DMS153 treated with DMSO at 0.1 percent for 48 hours (cell line): Measurements from ENCODE around the gene DNAJC4.

Experiments
- DNase-seq: peaks from one replicate; lab custom pipeline; 2025; ENCODE audit not compliant: unreplicated experiment; lab: John Stamatoyannopoulos, UW

The DNAJC4 gene

DNA sequence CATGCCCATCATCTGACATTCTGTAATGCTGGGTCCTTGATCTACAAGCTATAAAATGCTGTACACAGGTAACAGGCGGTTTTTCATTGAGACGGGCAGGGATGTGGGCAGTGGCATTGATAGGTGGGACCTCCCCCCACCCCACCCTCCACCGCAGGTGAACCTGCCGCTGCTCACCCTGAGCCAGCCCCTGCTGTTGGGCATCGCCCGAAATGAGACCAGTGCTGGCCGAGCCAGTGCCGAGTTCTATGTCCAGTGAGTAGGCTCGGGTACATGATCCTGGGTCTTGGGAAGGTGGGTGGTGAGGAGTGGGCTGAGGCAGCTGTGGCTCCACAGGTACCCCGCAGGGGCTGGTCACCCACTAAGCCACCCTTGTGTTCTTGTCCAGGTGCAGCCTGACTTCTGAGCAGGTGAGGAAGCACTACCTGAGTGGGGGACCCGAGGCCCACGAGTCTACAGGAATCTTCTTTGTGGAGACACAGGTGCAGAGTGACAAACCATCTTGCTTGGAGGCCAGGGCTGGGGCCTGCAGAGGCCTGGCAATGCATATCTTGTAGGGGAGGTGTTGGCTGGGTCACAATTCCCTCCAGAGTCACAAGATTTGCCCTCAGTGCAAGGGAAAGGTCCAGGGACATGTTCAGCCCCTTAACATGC lies 1.1 kb upstream of the DNAJC4 start:
- no peak for DNase-seq

DNA sequence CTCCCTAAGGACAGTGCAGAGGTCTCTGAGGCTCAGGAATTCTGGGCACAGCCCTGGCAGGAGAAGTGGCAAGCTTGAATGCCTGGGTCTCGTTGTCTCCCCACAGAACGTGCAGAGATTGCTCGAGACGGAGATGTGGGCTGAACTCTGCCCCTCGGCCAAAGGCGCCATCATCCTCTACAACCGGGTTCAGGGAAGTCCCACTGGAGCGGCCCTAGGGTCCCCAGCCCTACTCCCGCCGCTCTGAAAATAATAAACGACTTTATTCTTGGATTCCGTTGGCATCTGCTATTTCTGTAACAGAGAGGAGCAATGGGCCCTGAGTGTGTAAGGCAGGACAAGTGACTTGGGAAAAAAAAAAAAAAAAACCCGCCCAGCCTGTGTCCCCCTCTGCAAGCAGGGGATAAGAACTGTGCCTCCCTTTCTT lies 591 bp upstream of the DNAJC4 start:
- no peak for DNase-seq

DNA sequence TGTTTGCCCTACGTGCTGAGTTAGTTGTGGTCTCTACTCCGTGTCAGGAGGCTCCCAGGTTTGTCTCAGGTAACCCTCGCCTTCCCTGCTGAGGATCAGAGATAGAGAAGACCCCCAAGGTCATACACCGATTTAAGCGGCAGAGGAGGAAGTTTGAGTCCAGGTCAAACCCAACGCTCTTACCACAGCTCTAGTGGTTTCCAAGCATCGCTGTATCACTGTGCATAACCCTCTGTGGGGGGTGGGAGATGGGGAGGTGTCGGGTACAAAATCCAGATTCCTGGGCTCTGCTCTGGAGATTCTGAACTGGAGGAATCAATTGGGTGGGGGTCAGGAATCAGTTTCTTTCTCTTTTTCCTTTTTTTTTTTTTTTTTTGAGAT lies 627 bp downstream of the DNAJC4 start:
- DNase-seq: no peak

DNA sequence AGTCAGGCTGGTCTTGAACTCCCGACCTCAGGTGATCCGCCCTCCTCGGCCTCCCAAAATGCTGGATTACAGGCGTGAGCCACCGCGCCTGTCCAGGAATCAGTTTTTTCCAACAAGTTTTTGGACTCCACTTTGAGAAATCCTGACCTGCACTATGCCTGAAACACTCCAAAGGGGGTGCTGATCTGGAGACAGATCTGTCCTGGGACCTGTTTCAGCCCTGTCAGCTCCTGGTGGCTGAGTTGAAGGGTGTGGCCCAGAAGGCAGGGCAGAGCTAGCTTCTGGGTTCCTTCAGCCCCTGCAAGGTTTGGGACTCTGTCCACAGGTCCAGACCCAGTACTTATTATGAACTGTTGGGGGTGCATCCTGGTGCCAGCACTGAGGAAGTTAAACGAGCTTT lies 1.2 kb downstream of the DNAJC4 start:
- DNase-seq: no peak

DNA sequence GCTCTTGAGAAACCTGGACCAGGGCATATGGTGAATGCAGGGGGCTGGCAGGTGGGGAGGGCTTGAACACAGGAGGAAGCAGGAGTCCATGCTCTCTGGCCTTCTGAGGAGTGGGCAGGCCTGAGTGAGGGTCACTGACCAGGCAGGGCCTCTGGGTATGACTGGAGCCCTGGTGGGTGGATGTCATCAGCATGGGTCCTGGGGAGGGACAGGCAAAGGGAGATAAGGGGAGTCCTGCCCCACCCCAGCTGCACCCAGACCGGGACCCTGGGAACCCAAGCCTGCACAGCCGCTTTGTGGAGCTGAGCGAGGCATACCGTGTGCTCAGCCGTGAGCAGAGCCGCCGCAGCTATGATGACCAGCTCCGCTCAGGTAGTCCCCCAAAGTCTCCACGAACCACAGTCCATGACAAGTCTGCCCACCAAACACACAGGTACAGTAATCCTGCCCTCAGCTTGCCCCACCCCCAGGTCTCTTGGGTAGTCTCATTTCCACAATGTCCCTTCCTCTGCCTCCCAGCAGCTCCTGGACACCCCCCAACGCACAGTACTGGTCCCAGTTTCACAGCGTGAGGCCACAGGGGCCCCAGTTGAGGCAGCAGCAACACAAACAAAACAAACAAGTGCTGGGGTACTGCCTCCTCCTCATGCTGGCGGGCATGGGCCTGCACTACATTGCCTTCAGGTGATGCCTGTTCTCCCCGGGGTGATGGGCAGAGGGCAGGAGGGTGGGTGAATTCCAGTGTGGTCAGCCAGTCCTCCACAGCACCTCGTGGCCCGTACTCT lies 2.0 kb downstream of the DNAJC4 start:
- DNase-seq: no peak

DNA sequence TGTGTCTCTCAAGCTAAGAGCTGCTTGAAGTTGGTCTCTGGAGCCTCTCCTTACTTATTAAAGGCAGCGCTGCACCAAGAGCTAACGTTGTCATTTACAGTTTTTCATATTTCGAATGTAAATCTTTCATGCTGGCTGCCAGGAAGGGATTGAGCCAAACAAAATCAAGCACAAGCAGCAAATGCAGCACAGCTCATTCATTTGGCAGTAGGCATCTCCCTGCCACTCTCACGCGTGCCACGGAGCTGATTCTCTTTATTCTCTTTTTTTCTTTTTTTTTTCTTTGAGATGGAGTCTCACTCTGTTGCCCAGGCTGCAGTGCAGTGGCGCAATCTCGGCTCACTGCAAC lies 2.6 kb downstream of the DNAJC4 start:
- DNase-seq: no peak

DNA sequence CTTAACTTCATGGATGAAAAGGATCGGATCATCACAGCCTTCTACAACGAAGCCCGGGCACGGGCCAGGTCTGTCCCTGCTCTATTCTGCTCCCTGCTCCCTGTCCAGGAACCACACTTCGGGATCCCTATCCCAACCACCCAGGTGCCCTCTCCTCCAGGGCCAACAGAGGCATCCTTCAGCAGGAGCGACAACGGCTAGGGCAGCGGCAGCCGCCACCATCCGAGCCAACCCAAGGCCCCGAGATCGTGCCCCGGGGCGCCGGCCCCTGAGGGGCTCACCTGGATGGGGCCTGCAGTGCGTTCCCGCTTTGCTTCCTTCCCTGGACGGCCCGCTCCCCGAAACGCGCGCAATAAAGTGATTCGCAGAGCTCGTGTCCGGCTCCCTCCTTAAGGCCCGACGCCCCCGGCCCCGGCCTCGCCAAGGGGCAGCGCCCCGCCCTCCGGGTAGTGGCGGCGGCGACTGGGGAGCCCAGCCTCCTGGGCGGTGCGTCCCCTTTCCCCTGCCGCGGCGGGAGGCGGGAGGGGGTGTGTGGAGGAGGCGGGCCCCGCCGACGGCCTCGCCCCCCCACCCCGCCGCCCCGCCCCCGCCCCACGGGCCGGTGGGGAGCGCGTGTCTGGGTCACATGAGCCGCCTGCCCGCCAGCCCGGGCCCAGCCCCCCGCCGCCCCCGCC lies 3.7 kb downstream of the DNAJC4 start, which contains the start of gene VEGFB:
Gene VEGFB, plus strand, starts transcription at position 672 of the 674 bp plus-strand sequence. CDS start 250 bp downstream, outside the sequence.
- DNase-seq: no peak

DNA sequence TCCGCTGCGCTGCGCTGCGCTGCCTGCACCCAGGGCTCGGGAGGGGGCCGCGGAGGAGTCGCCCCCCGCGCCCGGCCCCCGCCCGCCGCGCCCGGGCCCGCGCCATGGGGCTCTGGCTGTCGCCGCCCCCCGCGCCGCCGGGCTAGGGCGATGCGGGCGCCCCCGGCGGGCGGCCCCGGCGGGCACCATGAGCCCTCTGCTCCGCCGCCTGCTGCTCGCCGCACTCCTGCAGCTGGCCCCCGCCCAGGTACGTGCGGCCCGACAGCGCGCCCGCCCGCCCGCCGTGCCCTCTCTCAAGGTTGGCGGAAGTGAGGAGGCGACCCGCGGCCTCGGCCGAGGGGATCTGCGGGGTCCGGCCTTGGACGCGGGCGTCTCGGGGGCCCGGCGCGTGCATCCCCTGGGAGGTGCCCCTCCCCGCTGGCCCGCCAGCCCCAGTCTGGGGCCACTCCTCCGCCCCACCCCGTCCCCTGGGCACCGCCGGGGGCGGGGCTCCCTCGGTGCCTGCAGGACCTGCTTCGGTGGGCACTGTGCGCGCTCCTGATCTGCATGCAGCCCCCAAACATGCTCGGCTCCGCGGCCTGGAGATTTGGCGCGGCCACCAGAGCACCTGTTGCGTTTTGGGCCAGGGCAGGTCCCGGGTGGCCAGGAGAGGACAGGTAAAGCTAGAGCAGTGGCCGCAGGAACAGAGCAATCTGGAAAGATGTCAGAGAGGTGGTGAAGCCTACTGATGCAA lies 4.5 kb downstream of the DNAJC4 start:
- DNase-seq: no peak

DNA sequence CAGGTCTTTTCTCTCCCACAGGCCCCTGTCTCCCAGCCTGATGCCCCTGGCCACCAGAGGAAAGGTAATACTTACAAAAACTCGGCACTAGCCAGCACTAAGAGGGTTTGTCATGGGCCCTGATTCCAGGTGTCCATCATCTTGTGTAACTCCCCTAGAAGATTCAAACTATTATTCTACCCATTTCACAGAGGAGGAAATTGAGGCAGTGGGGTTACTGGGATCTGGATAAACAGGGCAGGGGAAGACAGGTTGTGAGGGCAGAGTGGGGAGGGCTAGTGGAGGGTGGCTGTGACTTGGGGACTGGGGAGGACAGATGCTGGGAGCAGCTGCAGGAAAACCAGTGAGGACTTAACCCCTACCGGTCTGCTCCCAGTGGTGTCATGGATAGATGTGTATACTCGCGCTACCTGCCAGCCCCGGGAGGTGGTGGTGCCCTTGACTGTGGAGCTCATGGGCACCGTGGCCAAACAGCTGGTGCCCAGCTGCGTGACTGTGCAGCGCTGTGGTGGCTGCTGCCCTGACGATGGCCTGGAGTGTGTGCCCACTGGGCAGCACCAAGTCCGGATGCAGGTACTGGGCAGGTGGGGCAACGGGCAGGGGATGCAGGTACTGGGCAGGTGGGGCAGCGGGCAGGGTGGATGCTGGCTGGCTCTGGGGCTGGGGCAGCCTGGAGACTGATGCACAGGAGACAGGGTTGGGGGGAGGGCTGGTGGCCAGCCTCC lies 5.3 kb downstream of the DNAJC4 start:
- no peak for DNase-seq

DNA sequence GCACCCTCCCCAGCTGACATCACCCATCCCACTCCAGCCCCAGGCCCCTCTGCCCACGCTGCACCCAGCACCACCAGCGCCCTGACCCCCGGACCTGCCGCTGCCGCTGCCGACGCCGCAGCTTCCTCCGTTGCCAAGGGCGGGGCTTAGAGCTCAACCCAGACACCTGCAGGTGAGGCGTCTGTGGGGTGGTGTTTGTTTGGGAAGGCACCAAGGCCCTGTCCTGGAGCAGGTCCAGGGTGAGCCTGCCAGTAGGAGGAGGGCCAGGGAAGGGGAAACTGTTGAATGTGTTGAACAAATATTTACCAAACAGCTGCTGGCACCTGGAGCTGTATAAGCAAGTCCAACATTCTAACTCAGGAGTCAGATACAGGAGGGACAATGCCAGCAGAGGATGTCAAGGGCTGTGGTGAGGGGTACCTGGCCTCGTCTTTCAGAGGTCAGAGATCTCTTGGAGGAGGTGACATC lies 7.2 kb downstream of the DNAJC4 start:
- peak; percentile 96 for DNase-seq

DNA sequence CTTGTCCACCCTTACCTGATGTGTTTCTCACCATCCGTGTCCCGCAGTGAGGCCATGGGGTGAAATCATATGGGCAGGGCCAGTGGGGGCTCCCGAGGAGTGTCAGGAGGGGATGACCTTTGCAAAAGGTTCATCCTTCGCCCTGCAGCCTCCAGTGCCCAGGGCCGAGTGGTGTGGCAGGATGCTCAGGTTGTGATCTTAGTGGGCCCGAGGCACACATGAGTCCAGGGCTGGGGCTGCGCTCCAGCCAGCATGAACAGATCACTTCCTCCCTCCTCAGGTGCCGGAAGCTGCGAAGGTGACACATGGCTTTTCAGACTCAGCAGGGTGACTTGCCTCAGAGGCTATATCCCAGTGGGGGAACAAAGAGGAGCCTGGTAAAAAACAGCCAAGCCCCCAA lies 7.7 kb downstream of the DNAJC4 start:
- no peak for DNase-seq

DNA sequence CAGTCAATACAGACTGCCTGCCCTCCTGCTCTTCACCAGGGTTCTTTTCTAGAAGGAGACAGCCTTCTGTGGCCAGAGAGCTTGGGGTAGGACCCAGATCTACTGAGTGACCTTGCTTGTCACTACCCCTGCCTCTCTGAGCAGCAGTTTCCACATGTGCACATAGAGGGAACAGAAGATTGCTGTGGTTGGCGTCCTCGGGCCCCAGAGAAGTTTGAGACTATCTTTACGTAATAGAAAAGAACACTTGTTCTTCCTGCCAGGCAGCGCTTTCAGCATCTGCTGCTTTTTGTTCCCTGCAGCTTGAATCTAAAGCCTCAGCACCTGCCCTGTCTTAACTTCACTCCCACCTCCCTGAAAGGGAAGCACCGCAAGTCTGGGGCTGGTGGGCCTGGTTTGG lies 8.7 kb downstream of the DNAJC4 start:
- no peak for DNase-seq

DNA sequence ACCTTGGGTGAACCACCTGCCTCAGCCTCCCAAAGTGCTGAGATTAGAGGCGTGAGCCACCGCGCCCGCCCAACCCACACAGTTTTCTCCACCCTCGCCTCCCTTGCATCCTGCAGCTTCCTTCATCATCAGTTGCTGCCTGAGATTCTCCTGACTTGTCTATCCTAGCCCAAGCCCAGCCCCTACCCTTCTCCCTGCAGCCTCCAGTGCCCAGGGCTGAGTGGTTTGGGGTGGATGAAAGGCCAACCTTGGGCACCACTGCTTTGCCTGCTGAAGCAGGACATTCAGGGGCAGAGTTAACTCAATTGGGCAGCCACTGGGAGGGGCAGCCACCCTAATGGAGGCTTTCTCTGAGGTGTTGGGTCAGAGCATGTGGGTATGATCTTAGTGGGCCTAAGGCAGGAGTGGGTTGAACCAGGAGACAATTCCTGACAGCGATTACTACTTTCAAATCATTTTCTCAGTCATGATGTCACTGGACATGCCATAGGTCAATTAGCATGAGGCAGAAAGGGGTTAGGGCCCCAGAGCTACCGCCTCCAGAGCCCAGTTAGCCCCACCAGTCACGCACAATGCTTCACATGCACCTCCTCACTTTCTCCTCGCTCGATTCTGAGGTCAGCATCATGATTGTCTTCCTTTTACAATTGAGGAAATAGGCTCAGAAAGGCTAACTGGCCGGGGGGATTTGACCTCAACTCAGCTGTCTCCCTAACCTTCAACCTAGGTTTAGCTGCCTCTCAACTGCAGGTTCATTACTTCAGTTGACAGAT lies 9.5 kb downstream of the DNAJC4 start:
- DNase-seq: no peak

DNA sequence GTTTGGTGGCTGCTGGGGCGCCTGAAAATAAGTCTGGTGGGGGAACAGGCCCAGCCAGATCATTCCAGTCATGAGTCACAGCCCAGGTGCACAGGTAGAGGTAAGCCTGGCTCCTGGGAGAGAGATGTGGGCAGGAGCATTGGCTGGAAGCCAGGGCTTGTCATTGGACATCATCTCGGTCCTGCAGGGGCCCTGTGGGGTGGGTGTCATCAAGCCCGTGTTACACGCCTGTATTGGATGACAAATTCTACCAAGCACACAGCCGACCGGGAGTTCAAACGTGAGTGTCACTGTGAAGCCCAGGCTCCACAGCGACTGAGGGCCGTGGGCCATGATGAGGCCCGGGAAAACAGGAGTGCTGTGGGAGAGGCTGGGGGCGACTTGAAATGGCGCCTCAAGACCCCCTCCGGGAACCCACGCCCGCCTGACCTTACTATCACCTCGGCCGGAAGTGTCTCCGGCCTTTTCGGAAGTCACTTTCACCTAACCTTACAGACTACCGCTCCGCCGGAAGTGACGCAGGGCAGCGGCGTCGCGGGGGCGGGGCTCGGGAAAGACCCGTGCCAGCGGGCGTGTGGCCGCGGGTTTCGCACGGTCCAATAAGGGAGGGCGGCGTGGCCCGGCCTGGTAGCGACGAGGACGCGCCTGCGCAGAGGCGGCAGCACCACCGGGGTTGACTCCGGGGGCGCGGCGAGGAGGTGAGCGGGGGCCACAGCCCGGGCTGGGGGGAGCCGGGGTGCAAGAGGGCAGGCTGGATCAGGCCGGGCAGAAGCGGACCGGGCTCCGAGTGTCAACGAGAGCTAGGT lies 10.3 kb downstream of the DNAJC4 start, which contains the start of gene FKBP2:
Gene FKBP2, plus strand, starts transcription at position 661 of the 806 bp plus-strand sequence. CDS start 1,293 bp downstream, outside the sequence.
- peak; percentile 92 for DNase-seq

DNA sequence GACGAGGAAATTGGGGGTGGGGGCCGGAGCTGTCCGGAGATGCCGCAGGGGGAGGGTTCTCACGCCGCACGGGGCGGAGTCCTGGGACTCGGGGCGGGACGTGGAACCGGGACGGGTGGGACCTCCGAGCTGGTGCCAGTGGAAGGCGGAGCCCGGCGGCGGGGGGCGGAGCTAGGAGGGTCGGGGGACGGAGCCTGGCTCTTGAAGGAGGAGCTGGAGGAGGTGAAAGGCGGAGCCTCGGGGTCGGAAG lies 10.8 kb downstream of the DNAJC4 start:
- peak; percentile 96 for DNase-seq

DNA sequence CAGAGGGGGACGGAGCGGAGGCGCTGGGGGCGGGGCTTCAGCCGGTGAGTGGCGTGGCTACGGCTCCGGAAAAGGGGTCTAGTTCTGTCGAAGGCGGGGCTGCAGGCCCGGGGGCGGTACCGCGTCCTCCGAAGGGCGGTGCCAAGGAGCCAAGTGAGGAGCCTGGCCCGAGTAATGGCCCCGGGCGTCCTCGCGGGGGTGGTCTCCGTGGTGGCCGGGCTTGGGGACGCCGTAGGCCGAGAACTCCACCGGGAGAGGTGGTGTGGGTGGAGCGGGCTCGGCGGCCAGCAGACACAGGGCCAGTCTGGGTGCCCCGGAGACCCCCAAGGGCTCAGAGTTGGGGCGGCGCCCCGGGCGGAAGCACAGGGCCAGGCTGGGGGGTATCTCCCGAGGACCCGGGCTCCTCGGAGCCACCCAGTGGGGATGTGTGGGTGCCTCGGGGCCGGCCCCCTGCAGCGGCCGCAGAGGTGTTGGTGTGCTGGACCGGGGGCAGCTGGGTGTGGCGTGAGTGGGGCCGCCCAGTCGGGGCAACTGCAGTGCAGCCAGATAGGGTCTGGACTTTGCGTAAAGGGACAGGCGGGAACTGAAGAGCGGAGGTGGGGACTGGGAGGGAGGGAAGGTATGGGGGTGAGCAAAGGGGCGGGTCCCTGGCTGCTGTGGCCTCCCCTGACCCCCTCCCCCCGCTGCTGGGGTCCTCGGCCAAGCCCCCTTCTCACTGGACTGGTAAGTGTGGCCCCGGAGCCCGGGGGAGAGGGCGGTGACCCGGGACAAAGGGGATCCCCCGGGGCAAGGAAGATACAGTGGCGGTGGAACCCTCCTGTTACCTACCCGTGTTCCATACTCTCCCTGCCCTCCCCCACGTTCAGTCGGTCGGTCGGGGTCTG lies 11.4 kb downstream of the DNAJC4 start:
- DNase-seq: no peak

DNA sequence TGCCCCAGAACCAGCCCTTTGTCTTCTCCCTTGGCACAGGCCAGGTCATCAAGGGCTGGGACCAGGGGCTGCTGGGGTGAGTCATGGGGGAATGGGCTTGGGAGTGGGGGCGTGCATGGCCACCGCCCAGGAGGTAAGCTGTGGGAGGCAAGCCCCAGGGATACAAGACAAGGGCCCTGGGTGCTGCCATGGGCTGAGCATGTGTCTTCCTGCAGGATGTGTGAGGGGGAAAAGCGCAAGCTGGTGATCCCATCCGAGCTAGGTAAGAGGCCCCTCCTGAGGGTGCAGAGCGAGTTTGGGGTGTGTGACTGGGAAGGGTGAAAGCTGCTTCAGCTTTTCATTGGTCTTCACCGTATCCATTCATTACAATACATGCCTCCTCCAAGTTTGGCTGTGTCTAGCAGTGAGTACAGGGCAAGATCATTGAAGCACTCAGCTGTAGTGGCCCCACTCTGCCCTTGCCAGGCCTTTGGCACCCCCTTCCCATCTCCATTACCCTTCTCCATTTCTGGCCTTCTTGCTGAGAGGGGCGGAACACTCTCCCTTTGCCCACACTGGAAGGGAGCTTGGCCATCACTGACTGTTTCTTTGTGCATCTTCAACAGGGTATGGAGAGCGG lies 13.0 kb downstream of the DNAJC4 start:
- DNase-seq: no peak

DNA sequence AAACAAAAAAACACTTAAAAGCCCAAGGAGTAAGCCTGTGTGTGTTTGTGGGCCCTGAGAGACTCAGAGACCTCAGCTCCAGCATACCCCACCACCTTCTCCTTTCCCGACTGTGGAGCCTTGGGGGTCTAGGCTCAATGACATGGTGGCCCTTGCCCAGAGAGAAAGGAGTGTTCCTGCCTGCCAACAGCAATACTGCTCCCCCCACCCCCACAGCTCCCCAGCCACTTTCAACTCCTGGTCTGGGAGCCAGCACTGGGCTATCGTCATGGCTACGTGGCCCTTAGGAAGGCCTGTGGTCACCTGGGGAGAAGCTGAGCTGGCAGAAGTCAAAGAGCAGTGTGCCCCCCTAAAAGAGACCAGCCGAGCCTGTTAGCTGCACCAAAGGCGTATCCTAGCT lies 13.8 kb downstream of the DNAJC4 start:
- no peak for DNase-seq
